Panc1 (cell line): ENCODE measurements around the gene FASTKD2.

Experiments
- POLR2AphosphoS5 ChIP-seq: IDR thresholded peaks from 2 replicates; pipeline ENCODE4 v1.6.1; 2012; ENCODE audit warnings: mild to moderate bottlenecking, low read depth, low read length, moderate library complexity
- REST ChIP-seq, 2 experiments: IDR thresholded peaks; 2 replicates each; pipeline ENCODE4 v1.6.1; 2011 to 2012; ENCODE audit warnings: low read depth in 2 of 2, control low read depth in 1 of 2, low read length in 1 of 2, mild to moderate bottlenecking in 1 of 2, moderate library complexity in 1 of 2; ENCODE audit not compliant: insufficient read depth in 1 of 2
- SIN3A ChIP-seq: IDR thresholded peaks from 2 replicates; pipeline ENCODE4 v1.6.1; 2012; ENCODE audit warnings: low read depth, mild to moderate bottlenecking, low read length, moderate library complexity, borderline replicate concordance; ENCODE audit not compliant: insufficient read depth
- TCF7L2 ChIP-seq: IDR thresholded peaks from 2 replicates; pipeline ENCODE4 v1.6.1; 2011; ENCODE audit warnings: mild to moderate bottlenecking, low read depth, low read length, inconsistent platforms
- TF ChIP-seq, protein P1 (sequence below): fragments of 450-650 bp; IDR thresholded peaks from 2 replicates; pipeline ENCODE4 v1.5.1; 2017; ENCODE audit warnings: mild to moderate bottlenecking

GRCh38 chr2:206733341-206733740 lies 32.1 kb upstream of the FASTKD2 start:
- no peak for TF ChIP-seq POLR2AphosphoS5
- TF ChIP-seq, protein P1, sequence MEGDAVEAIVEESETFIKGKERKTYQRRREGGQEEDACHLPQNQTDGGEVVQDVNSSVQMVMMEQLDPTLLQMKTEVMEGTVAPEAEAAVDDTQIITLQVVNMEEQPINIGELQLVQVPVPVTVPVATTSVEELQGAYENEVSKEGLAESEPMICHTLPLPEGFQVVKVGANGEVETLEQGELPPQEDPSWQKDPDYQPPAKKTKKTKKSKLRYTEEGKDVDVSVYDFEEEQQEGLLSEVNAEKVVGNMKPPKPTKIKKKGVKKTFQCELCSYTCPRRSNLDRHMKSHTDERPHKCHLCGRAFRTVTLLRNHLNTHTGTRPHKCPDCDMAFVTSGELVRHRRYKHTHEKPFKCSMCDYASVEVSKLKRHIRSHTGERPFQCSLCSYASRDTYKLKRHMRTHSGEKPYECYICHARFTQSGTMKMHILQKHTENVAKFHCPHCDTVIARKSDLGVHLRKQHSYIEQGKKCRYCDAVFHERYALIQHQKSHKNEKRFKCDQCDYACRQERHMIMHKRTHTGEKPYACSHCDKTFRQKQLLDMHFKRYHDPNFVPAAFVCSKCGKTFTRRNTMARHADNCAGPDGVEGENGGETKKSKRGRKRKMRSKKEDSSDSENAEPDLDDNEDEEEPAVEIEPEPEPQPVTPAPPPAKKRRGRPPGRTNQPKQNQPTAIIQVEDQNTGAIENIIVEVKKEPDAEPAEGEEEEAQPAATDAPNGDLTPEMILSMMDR: no peak
- TF ChIP-seq TCF7L2: no peak
- no peak for TF ChIP-seq SIN3A
- TF ChIP-seq REST (IDR thresholded peaks at IDR 0.05; ENCODE audit: insufficient read depth in 1 of 2, low read depth in 2 of 2, low read length in 1 of 2): no peak
